ENCODE data around the gene STX10.
"Not testable (repeated sequence)": the region's sequence is repeated elsewhere in the genome, so short reads cannot be mapped to it uniquely, and the experiment has no call there.

The STX10 gene

GRCh38 chr19:13164343-13165161, 14.4 kb upstream of the STX10 start:
- DNase-seq: peak; percentile 35

- DNase-seq: peak; percentile 37
Measured at GRCh38 chr19:13163609-13164342, 13.6 kb upstream of the STX10 start.

- DNase-seq: peak; percentile 80
Measured at GRCh38 chr19:13162724-13163608, 12.8 kb upstream of the STX10 start.

- no peak for DNase-seq
Measured at GRCh38 chr19:13160557-13160956, 10.4 kb upstream of the STX10 start.

- no peak for DNase-seq
Measured at GRCh38 chr19:13159713-13160112, 9.5 kb upstream of the STX10 start.

- DNase-seq: peak; percentile 69
Measured at GRCh38 chr19:13155472-13156359, 5.5 kb upstream of the STX10 start.

- peak; percentile 63 for DNase-seq
Measured at GRCh38 chr19:13154911-13155471, 4.8 kb upstream of the STX10 start.

- DNase-seq: peak; percentile 16
Measured at GRCh38 chr19:13154241-13154778, 4.1 kb upstream of the STX10 start.

- DNase-seq: no peak
Measured at GRCh38 chr19:13153569-13154240, 3.5 kb upstream of the STX10 start.

- DNase-seq: peak; percentile 94
Measured at GRCh38 chr19:13152974-13153568, 2.9 kb upstream of the STX10 start.

GRCh38 chr19:13152356-13152973, 2.3 kb upstream of the STX10 start:
- DNase-seq: no peak

- DNase-seq: peak; percentile 93
Measured at GRCh38 chr19:13151605-13152355, 1.6 kb upstream of the STX10 start.

- DNase-seq: no peak
Measured at GRCh38 chr19:13150931-13151604, 893 bp upstream of the STX10 start.

- DNase-seq: no peak
Measured at GRCh38 chr19:13149628-13150186, 468 bp downstream of the STX10 start.

- not testable (repeated sequence) for DNase-seq
Measured at GRCh38 chr19:13149173-13149627, 975 bp downstream of the STX10 start.

GRCh38 chr19:13146763-13147563, 3.2 kb downstream of the STX10 start:
- no peak for DNase-seq

GRCh38 chr19:13139633-13140311, 10.4 kb downstream of the STX10 start:
- no peak for DNase-seq
